Cardiac fibroblast (primary cell): ENCODE results near the gene RBM4.

Experiments used
- DNase-seq, 2 donors: peaks; one replicate each; pipeline versions ENCODE4 v3.0.0 to v3.0.0-alpha.2; 2010; ENCODE audit warnings: low read depth in 2 of 2
- H3K4me3 ChIP-seq, 2 donors: replicated peaks in 1 of 2; 1 replicate in 1 of 2; 2 replicates in 1 of 2; pipeline ENCODE4 v1.5.1; 2011; ENCODE audit warnings: low read depth in 2 of 2, low read length in 2 of 2, mild to moderate bottlenecking in 2 of 2, moderate library complexity in 1 of 2
- TF ChIP-seq, protein P1 (sequence below): IDR thresholded peaks from one replicate; pipeline ENCODE4 v1.5.1; 2011; ENCODE audit warnings: low read depth, mild to moderate bottlenecking, low read length, inconsistent platforms

The RBM4 gene

DNA sequence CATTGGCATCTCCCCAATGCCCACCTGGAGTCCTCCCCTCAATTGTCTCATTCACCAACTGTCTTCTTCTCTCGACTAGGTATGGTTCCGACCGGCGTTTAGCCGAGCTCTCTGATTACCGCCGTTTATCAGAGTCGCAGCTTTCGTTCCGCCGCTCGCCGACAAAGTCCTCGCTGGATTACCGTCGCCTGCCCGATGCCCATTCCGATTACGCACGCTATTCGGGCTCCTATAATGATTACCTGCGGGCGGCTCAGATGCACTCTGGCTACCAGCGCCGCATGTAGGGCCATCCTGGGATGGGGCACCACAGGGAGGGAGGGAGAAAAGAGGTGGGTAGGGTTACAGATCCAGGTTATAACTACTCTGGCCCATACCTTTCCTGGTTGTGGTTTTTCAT is 12.1 kb upstream of the RBM4 start:
- H3K4me3 ChIP-seq: no peak overlapping the region
- TF ChIP-seq, protein P1, sequence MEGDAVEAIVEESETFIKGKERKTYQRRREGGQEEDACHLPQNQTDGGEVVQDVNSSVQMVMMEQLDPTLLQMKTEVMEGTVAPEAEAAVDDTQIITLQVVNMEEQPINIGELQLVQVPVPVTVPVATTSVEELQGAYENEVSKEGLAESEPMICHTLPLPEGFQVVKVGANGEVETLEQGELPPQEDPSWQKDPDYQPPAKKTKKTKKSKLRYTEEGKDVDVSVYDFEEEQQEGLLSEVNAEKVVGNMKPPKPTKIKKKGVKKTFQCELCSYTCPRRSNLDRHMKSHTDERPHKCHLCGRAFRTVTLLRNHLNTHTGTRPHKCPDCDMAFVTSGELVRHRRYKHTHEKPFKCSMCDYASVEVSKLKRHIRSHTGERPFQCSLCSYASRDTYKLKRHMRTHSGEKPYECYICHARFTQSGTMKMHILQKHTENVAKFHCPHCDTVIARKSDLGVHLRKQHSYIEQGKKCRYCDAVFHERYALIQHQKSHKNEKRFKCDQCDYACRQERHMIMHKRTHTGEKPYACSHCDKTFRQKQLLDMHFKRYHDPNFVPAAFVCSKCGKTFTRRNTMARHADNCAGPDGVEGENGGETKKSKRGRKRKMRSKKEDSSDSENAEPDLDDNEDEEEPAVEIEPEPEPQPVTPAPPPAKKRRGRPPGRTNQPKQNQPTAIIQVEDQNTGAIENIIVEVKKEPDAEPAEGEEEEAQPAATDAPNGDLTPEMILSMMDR: no peak
- no peak for DNase-seq

DNA sequence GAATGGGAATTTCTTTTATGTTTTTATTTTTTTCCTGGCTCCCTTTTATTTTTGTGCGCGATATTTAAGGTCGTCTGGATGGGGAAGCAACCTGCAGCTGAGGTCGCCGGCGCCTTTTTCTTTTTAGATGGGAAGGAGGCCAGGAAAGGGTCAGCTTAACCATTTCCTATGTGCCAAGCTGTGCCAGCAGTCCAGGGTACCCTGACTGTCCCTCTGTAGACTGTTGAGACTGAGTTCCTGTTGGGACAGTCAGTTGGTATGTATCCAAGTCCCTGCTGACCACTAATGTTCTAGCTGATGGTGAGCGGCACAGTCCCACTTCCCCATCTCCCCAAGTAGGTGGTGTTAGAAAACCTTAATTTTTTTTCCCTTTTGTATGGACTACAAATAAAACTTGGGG is 11.6 kb upstream of the RBM4 start:
- TF ChIP-seq, protein P1: no peak
- DNase-seq: no peak
- no peak overlapping the region for H3K4me3 ChIP-seq

DNA sequence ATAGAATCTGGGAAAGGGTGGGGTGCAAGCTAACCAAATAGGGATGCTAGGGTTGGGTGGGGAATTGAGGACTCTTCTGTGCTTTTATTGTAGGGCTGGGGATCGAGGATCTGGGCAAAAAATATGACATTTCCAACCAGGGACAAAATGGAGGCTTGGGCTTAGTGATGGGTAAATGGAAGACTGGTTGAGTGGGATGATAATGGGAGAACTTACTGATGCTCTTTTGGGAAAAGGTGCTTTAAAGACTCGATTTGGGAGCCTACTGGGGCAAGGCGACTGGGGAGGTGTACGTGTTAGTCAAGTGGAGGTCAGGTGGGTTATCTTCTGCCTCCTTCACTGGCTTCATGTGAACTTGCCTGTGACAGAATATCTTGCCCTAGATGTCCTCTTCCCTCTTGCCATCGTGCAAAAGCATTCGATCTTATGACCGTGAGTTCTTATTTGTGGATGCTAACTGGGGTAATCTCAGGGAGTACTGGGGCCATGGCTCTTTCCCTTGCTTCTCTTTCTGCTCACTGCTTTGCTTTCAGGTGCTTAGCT is 10.4 kb upstream of the RBM4 start:
- no peak overlapping the region for H3K4me3 ChIP-seq
- TF ChIP-seq, protein P1: no peak
- no peak for DNase-seq

DNA sequence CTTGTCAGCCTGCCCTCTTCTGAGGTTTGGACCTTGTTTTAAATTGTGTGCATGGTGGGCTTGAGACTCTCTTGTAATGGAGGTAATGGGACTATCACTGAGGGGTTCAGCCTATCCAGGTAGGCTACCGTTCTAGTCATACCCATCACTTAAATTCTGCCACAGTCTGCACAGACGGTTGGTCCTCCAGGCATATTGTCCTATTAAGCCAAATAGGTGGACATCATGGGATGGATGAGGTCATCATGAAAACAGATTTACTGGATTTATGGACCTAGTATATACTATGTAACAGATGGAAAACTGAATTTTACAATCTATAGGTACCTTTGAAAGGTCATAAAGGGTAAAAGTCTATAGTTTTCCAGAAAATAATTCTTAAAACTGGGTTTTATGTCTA is 9.1 kb upstream of the RBM4 start:
- TF ChIP-seq, protein P1: no peak
- H3K4me3 ChIP-seq: no peak overlapping the region
- DNase-seq: no peak

DNA sequence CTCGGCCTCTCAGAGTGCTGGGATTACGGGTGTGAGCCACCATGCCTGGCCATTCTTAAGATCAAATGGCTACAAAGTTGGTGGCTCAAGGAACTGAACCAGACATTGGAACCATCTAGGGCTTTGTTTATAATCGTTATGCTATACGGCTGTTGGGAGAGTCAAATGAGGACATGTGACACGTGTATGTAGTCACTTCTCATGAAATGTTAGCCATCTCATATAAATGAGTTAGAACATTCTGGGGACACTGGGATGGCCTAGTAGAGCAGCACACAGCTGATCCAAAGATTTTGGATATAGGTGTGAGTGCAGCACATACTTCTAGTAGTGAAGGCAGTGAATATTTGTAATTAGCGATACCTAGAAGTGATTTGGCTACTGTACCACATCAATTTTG is 6.6 kb upstream of the RBM4 start:
- TF ChIP-seq, protein P1: no peak
- H3K4me3 ChIP-seq: no peak overlapping the region
- DNase-seq: no peak

DNA sequence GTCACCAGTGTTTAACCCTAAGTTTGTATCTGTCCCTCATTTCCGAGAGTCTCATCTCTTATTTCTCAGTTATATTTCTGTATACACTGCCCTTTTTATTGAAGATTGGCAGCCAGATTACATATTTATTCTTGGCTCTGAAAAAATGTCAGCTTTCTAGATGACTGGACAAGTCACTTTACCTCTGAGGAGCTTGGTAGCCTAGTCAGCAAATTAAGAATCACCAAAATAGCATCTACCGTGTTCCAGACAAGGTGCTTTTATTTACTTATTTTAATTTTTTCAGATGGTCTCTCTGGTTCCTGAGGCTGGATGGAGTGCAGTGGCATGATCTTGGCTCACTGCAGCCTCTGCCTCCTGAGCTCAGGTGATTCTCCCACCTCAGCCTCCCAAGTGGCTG is 5.6 kb upstream of the RBM4 start:
- no peak for DNase-seq
- no peak overlapping the region for H3K4me3 ChIP-seq
- TF ChIP-seq, protein P1: no peak

DNA sequence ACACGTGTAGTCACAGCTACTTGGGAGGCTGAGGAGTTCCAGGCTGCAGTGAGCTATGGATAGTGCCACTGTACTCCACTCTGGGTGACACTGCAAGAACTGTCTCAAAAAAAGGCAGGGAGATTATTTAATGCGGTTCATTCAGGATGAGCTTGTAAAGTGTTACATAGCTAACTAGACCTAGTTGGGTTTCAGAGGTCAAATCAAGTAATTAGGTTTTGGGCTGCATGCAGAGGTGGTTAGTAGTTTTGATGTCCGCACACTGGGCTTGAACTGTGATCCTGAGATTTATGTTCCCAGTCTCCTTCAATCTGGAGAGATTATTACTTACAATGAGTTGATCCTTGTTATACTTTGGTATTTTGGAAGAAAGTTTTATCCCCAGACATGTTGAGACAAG is 2.1 kb upstream of the RBM4 start:
- no peak for DNase-seq
- TF ChIP-seq, protein P1: no peak
- H3K4me3 ChIP-seq: no peak overlapping the region
